K562 (cell line): ENCODE results near the gene MAST1. TPM values are rescaled to one million over a fixed set of nuclear protein-coding genes. Genes with fewer than 3 reads are reported as not detected.
A peak's percentile ranks its signal among the peaks of the same experiment; 100 is the strongest.

ENCODE experiments used
- E2F4 ChIP-seq: sonication (generic); formaldehyde crosslinking; IDR thresholded peaks from 2 replicates; pipeline ENCODE4 v1.8.0; 2022; ENCODE audit warnings: mild to moderate bottlenecking, low read depth, missing genetic modification reagents
- KAT8 ChIP-seq: fragments of 450-650 bp; IDR thresholded peaks from 2 replicates; pipeline ENCODE4 v1.6.1; 2016; ENCODE audit warnings: low read depth, mild to moderate bottlenecking
- MEIS2 ChIP-seq: fragments of 450-650 bp; IDR thresholded peaks from 2 replicates; pipeline ENCODE4 v1.6.1; 2014; ENCODE audit warnings: mild to moderate bottlenecking; ENCODE audit not compliant: partially characterized antibody
- MIER1 ChIP-seq: fragments of 450-650 bp; IDR thresholded peaks from 2 replicates; pipeline ENCODE4 v1.6.1; 2016; ENCODE audit warnings: antibody characterized with exemption, mild to moderate bottlenecking, low read depth
- NUFIP1 ChIP-seq: fragments of 450-650 bp; IDR thresholded peaks from 2 replicates; pipeline ENCODE4 v1.6.1; 2018; ENCODE audit not compliant: partially characterized antibody
- PBX2 ChIP-seq, 2 experiments: IDR thresholded peaks in 1 of 2; conservative IDR thresholded peaks in 1 of 2; 2 replicates each; pipeline ENCODE4 v1.6.1; 2016; ENCODE audit warnings: low read depth in 2 of 2, mild to moderate bottlenecking in 1 of 2, missing compliant biosample characterization in 1 of 2, missing genetic modification characterization in 1 of 2, moderate library complexity in 1 of 2
- POU5F1 ChIP-seq: fragments of 150-350 bp; IDR thresholded peaks from 2 replicates; pipeline ENCODE4 v1.6.1; 2014; ENCODE audit warnings: borderline replicate concordance, low read length, low read depth, mild to moderate bottlenecking; ENCODE audit not compliant: partially characterized antibody
- RREB1 ChIP-seq: fragments of 250-450 bp; sonication (Bioruptor Pico); IDR thresholded peaks from 2 replicates; pipeline ENCODE4 v1.4.0; 2020
- TFAM ChIP-seq: fragments of 250-450 bp; sonication (Bioruptor Pico); conservative IDR thresholded peaks from 2 replicates; pipeline ENCODE4 v1.5.0; 2021; ENCODE audit warnings: mild to moderate bottlenecking, moderate library complexity
- ZBTB1 ChIP-seq: sonication (generic); formaldehyde crosslinking; IDR thresholded peaks from 2 replicates; pipeline ENCODE4 v1.8.1; 2023; ENCODE audit warnings: missing genetic modification reagents, low read depth, mild to moderate bottlenecking, borderline replicate concordance
- ZNF785 ChIP-seq: fragments of 250-450 bp; sonication (Bioruptor Pico); IDR thresholded peaks from 2 replicates; pipeline ENCODE4 v1.4.0; 2020; ENCODE audit warnings: mild to moderate bottlenecking
- polyA plus RNA-seq, 8 experiments: library from polyadenylated mRNA; depleted of rRNA in 4 of 8; stranded (reverse) in 5 of 8; unstranded in 3 of 8; fragments of >200 nt; fragmentation: Nextera tagmentation in 2 of 8; fragmentation: Illumina TruSeq in 1 of 8; extraction: Ambion mirVana in 2 of 8; extraction: Trizol in 1 of 8; gene quantifications; 2 replicates each; pipeline versions ENCODE4 v1.2.1 to v1.2.3, GENCODE V29; 2011 to 2014; ENCODE audit warnings: inconsistent platforms in 1 of 8, missing spikeins in 1 of 8
- total RNA-seq, 7 experiments: library from RNA; depleted of rRNA in 6 of 7; stranded (reverse); fragments of >200 nt in 6 of 7; fragmentation: Illumina TruSeq in 2 of 7; extraction: Trizol in 2 of 7; gene quantifications; 2 replicates each; pipeline versions ENCODE4 v1.2.1 to v1.2.3, GENCODE V29; 2011 to 2021; ENCODE audit warnings: low replicate concordance in 1 of 7
- TF ChIP-seq, protein P1 (sequence below): fragments of 150-350 bp; conservative IDR thresholded peaks from 2 replicates; pipeline ENCODE4 v1.6.1; 2014; ENCODE audit warnings: low read length

MAST1 gene
- total and polyA plus RNA-seq, 9 of the 15 experiments (the other 6 are each of a cell fraction or from before 2014, with no cell fraction given): 0.48 to 10.3 (median 3.9) TPM

- TF ChIP-seq PBX2 (CRISPR knock-in tag; IDR thresholded peaks at IDR 0.05; ENCODE audit: low read depth): no peak
- no peak for TF ChIP-seq PBX2 (tag; conservative IDR thresholded peaks at IDR 0.05; ENCODE audit: low read depth)
- peak; percentile 62; the same call in 1 of the 2 replicates for TF ChIP-seq ZBTB1 (CRISPR knock-in tag)
- peak; percentile 40; the same call in 1 of the 2 replicates for TF ChIP-seq MIER1
- TF ChIP-seq E2F4 (CRISPR knock-in tag): peak; percentile 45; the same call in 1 of the 2 replicates
- TF ChIP-seq, protein P1, sequence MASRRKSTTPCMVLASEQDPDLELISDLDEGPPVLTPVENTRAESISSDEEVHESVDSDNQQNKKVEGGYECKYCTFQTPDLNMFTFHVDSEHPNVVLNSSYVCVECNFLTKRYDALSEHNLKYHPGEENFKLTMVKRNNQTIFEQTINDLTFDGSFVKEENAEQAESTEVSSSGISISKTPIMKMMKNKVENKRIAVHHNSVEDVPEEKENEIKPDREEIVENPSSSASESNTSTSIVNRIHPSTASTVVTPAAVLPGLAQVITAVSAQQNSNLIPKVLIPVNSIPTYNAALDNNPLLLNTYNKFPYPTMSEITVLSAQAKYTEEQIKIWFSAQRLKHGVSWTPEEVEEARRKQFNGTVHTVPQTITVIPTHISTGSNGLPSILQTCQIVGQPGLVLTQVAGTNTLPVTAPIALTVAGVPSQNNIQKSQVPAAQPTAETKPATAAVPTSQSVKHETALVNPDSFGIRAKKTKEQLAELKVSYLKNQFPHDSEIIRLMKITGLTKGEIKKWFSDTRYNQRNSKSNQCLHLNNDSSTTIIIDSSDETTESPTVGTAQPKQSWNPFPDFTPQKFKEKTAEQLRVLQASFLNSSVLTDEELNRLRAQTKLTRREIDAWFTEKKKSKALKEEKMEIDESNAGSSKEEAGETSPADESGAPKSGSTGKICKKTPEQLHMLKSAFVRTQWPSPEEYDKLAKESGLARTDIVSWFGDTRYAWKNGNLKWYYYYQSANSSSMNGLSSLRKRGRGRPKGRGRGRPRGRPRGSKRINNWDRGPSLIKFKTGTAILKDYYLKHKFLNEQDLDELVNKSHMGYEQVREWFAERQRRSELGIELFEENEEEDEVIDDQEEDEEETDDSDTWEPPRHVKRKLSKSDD: peak; percentile 63; the same call in 1 of the 2 replicates
- no peak for TF ChIP-seq POU5F1
- TF ChIP-seq MEIS2: no peak
- no peak for TF ChIP-seq ZNF785 (CRISPR knock-in tag)
- TF ChIP-seq TFAM (CRISPR knock-in tag): no peak
- TF ChIP-seq NUFIP1: peak; percentile 73
- TF ChIP-seq KAT8: no peak
- peak; percentile 38; the same call in 1 of the 2 replicates for TF ChIP-seq RREB1 (CRISPR knock-in tag)
Measured at GRCh38 chr19:12801466-12802266, 36.6 kb upstream of the MAST1 start, which contains the start of the genes PRDX2 and THSD8 (continued).
